Testis (tissue), 3 donors: ENCODE results near the gene TACC2. TPM values are rescaled to one million over a fixed set of nuclear protein-coding genes. Genes with fewer than 3 reads are reported as not detected.
A peak's percentile ranks its signal among the peaks of the same experiment; 100 is the strongest.

Experiments used
- DNase-seq: peaks from one replicate; pipeline ENCODE4 v3.0.0-alpha.2; 2019
- H3K27ac ChIP-seq, 2 donors: fragments of 200-600 bp; sonication (generic); one replicate each; pipeline ENCODE4 v1.5.1; 2019
- H3K27me3 ChIP-seq: fragments of 200-600 bp; sonication (generic); one replicate; pipeline ENCODE4 v1.5.1; 2019
- H3K36me3 ChIP-seq: fragments of 200-600 bp; sonication (generic); one replicate; pipeline ENCODE4 v1.5.1; 2017; ENCODE audit warnings: low read depth; ENCODE audit errors: missing control alignments
- H3K4me1 ChIP-seq: fragments of 200-600 bp; sonication (generic); one replicate; pipeline ENCODE4 v1.5.1; 2019
- H3K4me3 ChIP-seq, 2 donors: fragments of 200-600 bp; sonication (generic); one replicate each; pipeline ENCODE4 v1.5.1; 2017 to 2019
- H3K9me3 ChIP-seq: fragments of 200-600 bp; sonication (generic); one replicate; pipeline ENCODE4 v1.5.1; 2017
- CTCF ChIP-seq, 3 experiments: fragments of 450-650 bp in 2 of 3; fragments of 200-600 bp in 1 of 3; sonication (generic) in 1 of 3; IDR thresholded peaks; one replicate each; pipeline ENCODE4 v1.5.1; 2016 to 2019; ENCODE audit warnings: antibody characterized with exemption in 3 of 3, mild to moderate bottlenecking in 2 of 3, moderate library complexity in 1 of 3
- POLR2A ChIP-seq: fragments of 450-650 bp; IDR thresholded peaks from one replicate; pipeline ENCODE4 v1.6.1; 2017; ENCODE audit warnings: antibody characterized with exemption, mild to moderate bottlenecking, moderate library complexity
- WGBS, 2 donors: methylation state at CpG; one replicate each; pipeline ENCODE4 v1.1.5; 2018; 5-methylcytosine and 5-hydroxymethylcytosine counted together
- intact Hi-C: fragments of 100-400 bp; cut with DNase I; formaldehyde crosslinking; loops from one replicate; pipeline ENCODE4 v1.15.1; 2023; ENCODE audit warnings: low total_unique reads
- polyA plus RNA-seq: library from polyadenylated mRNA; stranded (reverse); fragments of 350-450 nt; fragmentation: Illumina TruSeq; extraction: RNeasy Lipid Tissue Mini Kit (QIAGEN cat#74804); gene quantifications from one replicate; pipeline ENCODE4 v1.2.3, GENCODE V29; 2014; ENCODE audit warnings: low read depth, low replicate concordance; ENCODE audit not compliant: insufficient read depth
- total RNA-seq, 2 donors: library from RNA; depleted of rRNA; stranded (reverse); fragments of >200 nt; gene quantifications; one replicate each; pipeline ENCODE4 v1.2.3, GENCODE V29; 2016

Gene TACC2
- total and polyA plus RNA-seq, 3 donors from 2014 or later, result 18.0 to 24.2 (median 21.3) TPM

DNA sequence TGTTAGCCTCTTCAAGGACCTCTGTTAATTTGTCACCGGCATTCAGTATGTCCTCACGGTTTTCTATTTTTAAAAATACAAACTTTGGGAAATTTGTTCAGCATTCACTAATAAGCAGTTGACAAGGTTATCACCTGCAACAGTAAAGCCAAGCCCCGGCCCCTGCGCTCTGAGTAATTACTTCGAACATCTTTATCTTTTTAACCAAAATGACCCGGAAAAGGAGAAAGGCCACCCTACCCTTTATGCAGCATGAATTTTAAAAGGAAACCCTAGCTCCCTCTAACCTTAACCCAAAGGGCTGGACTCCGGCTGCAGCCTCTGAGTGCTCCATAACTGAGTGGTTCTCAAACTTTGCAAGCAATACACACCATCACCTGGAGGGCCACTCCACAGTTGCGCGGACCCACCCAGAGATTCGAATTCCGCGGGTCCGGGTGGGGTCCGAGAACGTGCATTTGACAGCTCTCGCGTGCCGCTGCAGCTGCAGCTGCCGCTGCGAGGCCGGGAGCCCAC is 14.9 kb upstream of the TACC2 start:
- Histone ChIP-seq H3K36me3 (no peaks in the 10 kb centered on the region), H3K9me3 (no peaks in the 10 kb centered on the region), H3K4me1 (peaks cover 10% of the 10 kb centered on the region), H3K27me3 (no peaks in the 10 kb centered on the region), H3K27ac (peak overlapping the region; percentile 94), H3K4me3 (peak overlapping the region; percentile 92 to 96)
- no peak for TF ChIP-seq POLR2A
- no peak for TF ChIP-seq CTCF (IDR thresholded peaks at IDR 0.05)
- 5 to 8% methylated on average over 13 to 21 of the region's 21 CpGs for WGBS, 2 donors
- no peak for DNase-seq
- intact Hi-C loops, result no loop called here

GRCh38 chr10:121974535-121975294 is 14.2 kb upstream of the TACC2 start, which contains the start of gene NSMCE4A:
Gene NSMCE4A, minus strand, starts transcription at chr10:121975217. Its CDS starts 52 bp downstream, at chr10:121975165.
- no peak for TF ChIP-seq POLR2A
- TF ChIP-seq CTCF (IDR thresholded peaks at IDR 0.05), result peak in 1 of 3 experiments; percentile 46
- 0% methylated on average over 48 of the region's 101 CpGs; no CpG with 5 or more reads in 1 of the 2 donors for WGBS, 2 donors
- H3K36me3 ChIP-seq, result no peaks in the 10 kb centered on the region
- intact Hi-C loops, result no loop called here
- H3K4me3 ChIP-seq, result peak within 1 kb of the TSS; percentile 92 to 96
- H3K4me1 ChIP-seq, result peaks cover 10% of the 10 kb centered on the region
- no peaks in the 10 kb centered on the region for H3K27me3 ChIP-seq
- peak; percentile 74 for DNase-seq
- H3K9me3 ChIP-seq, result no peaks in the 10 kb centered on the region
- H3K27ac ChIP-seq, result peak within 1 kb of the TSS; percentile 94

GRCh38 chr10:121975295-121976086 is 13.5 kb upstream of the TACC2 start:
- WGBS, 2 donors, result 28 to 35% methylated on average over 8 to 21 of the region's 21 CpGs

GRCh38 chr10:121976607-121977006 is 12.4 kb upstream of the TACC2 start:
- Histone ChIP-seq H3K27me3 (no peaks in the 10 kb centered on the region), H3K4me3 (no peak overlapping the region), H3K27ac (no peak overlapping the region), H3K4me1 (peaks cover 10% of the 10 kb centered on the region), H3K36me3 (no peaks in the 10 kb centered on the region), H3K9me3 (no peaks in the 10 kb centered on the region)
- no peak for DNase-seq
- WGBS, 2 donors, result 90 to 94% methylated on average over 6 of the region's 6 CpGs
- no peak for TF ChIP-seq POLR2A
- intact Hi-C loops, result no loop called here

More at GRCh38 chr10:121975295-121976086, 13.5 kb upstream of the TACC2 start:
- no peak for DNase-seq
- TF ChIP-seq POLR2A (no peak), CTCF (IDR thresholded peaks at IDR 0.05) (peak in 1 of 3 experiments; percentile 75)
- H3K27ac ChIP-seq, result peak overlapping the region; percentile 94
- H3K36me3 ChIP-seq, result no peaks in the 10 kb centered on the region
- H3K27me3 ChIP-seq, result no peaks in the 10 kb centered on the region
- no peaks in the 10 kb centered on the region for H3K9me3 ChIP-seq
- intact Hi-C loops, result no loop called here
- peak overlapping the region; percentile 92 to 96 for H3K4me3 ChIP-seq
- H3K4me1 ChIP-seq, result peaks cover 10% of the 10 kb centered on the region

DNA sequence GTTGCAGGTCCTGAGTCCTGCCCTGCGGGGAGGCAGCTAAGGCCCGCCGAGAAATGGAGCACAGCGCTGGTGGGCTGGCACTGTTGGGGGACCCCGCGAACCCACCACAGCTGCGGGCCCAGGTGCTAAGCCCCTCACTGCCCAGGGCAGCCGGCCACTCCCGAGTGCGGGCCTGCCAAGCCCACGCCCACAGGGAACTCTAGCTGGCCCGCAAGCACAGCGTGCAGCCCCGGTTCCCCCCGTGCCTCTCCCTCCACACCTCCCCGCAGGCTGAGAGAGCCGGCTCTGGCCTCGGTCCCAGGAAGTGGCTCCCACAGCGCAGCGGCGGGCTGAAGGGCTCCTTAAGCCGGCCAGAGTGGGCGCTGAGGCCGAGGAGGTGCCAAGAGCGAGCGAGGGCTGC is 10.5 kb upstream of the TACC2 start:
- Histone ChIP-seq H3K4me1 (peaks cover 6% of the 10 kb centered on the region), H3K4me3 (no peak overlapping the region), H3K27me3 (no peaks in the 10 kb centered on the region), H3K36me3 (no peaks in the 10 kb centered on the region), H3K27ac (no peak overlapping the region), H3K9me3 (no peaks in the 10 kb centered on the region)
- no peak for DNase-seq
- intact Hi-C loops, result no loop called here
- 87 to 100% methylated on average over 3 to 25 of the region's 26 CpGs for WGBS, 2 donors
- no peak for TF ChIP-seq CTCF (IDR thresholded peaks at IDR 0.05)
- no peak for TF ChIP-seq POLR2A
